ENCODE results near the gene CCDC27.

The CCDC27 gene

DNA sequence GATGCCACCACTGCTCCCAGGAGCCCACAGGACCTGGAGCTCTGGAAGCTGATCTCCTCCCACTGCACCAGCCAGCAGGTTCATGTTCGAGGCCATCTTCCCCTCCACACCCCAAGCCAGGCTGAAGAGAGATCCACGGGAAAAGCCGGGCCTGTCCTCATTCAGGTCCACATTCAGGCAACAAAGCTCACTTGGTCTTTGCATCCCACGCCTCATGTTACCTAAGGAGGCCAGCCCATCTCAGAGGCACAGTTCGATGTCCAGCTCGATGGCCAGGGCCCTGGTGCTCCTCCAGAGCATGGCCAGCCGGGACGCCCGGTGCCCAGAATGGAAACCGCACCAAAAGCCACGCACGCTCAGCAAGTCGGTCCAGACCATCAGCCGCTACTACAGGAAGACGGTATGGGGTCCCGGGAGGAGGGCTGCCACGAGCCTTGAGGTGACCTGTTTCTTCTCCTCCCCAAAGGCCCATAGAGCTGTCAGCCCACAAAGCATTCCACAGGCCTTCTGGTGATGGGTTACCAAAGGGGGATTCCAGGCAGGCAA, at the start of gene CCDC27:
TSS of gene CCDC27 (plus strand) at position 51 of the 546 bp plus-strand sequence. CDS start at position 83, 32 bp downstream.
- no peak for DNase-seq (ENCODE audit: low spot score)

DNA sequence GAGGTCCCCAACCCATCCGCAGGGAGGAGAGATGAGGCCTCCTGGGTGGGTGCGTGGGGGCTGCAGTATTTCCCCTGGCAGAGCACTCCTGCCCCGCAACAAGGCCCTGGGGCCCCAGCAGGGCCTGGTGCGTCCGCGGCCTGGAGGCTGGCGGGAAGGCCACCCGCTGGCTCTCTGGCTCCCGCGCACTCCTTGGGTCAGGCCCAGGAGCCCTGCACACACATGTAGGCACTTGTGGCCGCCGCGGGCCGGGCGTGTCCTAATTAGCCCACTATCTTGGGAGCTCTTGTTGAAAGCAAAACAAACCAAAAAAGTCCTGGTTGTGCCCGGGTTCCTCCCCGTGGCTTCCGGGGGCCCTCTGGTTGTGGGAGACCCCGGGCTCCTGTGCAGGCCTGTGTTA, 49.7 kb upstream of the CCDC27 start:
- no peak for DNase-seq (ENCODE audit: low spot score)

DNA sequence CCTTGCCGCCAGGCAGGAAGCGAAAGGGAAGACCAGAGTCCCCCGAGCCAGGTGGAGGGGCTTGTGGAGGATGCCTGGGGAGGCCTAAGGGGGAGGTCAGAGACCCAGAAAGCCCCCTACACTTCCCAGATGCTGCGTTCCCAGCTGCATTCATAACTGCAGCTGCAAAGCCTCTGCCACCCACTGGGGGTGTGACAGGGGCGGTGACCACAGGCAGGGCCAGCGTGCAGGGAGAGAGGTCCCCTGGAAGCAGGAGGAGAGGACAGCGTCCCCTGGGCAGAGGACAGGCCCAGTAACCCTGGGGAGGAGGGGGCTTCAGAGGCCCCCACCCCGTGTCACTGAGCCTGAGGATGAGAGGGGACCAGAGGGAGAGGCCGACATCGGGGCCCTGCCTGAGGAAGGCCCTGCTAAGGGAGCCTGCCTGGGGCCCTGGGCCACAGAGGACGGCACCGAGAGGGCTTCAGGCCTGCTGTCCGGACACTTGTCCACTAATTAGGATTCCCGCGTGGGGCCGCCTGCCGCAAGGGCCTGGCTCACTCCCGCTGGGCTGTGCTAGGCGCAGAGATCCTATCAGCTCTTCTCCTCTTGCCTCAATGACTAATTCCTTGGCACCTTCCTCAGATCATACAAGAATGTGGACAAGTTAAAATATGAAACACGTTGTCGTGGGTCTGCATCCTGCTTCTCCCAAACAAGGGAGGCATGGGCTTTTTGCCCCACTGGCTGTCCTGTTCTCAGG, 49.1 kb upstream of the CCDC27 start:
- no peak for DNase-seq (ENCODE audit: low spot score)

DNA sequence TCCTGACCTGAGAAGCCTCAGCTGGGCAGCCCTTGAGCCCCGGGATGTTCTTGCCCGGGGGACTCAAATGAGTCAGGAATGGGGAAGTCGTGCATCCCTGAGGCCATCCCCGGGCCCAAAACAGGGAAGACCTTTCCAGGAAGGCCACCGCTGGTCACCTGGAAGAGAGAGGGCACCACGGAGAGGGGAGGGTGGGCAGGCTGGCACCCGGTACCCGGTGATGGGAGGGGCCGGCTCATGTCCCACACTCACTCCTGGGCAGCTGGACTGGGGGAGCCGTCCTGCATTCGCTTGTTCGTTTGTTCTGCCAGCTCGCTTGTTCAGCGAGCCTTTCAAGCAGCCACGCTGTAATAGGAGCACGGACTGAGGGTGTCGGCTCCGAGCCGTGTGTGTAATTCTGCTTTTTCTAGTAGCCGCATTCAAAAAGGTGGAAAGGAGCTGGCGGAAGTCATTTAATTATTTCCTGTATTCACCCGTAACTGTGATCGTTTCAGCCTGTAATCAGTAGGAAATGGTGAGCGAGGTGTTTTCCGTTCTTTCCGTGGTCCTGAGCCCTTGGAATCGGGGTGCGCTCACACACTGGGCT, 48.4 kb upstream of the CCDC27 start:
- DNase-seq (ENCODE audit: low spot score) = no peak

DNA sequence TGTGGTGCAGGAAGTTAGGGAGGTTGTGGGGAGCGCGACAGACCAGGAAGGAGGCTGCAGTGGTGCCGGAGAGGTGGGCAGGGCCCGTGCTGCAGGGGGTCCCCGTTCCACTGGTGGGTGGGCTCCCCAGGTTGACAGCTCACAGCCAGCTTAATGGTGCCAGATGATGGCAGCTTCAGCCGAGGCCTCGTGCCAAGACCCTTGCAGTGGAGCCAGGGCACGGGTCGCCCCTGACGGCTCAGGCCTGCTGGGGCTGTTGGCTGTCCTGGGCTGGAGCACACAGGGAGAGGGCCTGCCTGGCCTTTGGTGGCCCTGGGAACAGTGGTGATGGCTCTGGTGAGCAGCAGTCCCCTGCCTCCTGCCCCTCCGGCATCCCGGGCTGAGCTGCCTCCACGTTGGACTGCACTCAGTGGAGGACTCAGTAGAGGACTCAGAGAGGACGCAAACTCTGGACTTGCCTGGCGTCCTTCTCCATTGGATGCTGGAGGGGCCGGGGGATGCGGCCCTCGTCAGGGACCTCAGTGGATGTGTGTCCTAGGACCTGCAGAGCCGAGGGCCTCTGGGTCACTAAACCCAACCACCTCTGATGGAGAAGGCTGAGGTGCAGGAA, 46.8 kb upstream of the CCDC27 start:
- DNase-seq (ENCODE audit: low spot score) = no peak

DNA sequence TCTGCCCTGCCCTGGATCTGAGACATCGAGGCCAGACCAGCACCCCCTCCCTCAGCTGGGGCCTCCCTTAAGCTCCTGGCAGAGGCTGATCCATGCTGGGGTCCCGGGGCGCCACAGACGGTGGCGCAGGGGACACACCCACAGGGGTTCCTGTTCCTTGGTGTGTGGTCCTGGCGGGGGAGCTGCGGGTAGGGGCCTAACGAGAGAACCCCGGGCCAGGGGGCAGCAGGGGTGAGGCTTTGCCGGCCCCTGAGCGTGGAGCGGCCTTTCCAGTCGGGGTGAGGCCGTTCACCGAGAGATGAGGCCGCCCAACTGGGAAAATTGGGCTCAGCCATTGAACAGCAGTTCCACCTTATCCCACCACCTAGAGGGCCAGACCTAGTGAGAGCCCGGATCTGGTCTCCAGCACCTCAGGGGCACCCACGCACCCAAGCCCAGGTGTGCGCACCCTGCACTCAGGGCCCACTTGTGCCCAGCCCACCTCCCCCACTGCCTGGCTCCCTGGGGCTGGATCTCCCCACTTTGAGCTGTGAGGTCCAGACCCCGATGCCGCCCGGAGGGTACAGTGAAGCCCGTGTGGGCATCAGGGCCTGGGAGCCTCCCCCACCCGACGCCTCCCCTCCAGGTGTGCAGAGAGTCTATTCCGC, 45.5 kb upstream of the CCDC27 start:
- DNase-seq (ENCODE audit: low spot score) = no peak

DNA sequence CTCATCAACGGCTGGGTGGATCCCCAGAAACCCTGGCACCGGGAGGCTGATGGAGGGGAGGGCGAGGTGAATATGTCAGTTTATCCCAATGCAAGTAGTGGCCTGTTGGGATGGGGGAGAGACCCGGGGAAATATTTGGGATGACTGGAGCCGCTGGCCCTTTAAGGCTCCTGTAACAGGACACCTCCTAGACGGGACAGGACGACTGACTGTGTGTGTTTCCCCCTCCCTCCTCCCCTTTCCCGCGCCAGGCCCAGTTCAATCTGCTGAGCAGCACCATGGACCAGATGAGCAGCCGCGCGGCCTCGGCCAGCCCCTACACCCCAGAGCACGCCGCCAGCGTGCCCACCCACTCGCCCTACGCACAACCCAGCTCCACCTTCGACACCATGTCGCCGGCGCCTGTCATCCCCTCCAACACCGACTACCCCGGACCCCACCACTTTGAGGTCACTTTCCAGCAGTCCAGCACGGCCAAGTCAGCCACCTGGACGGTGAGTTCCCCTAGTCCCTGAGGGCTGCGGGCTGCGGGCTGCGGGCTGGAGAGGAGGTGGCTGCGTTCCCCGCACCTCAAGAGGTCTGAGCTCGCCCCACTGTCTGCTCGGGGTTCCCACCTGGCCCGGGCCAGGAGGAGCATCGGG, 44.8 kb upstream of the CCDC27 start:
- DNase-seq (ENCODE audit: low spot score) = no peak

DNA sequence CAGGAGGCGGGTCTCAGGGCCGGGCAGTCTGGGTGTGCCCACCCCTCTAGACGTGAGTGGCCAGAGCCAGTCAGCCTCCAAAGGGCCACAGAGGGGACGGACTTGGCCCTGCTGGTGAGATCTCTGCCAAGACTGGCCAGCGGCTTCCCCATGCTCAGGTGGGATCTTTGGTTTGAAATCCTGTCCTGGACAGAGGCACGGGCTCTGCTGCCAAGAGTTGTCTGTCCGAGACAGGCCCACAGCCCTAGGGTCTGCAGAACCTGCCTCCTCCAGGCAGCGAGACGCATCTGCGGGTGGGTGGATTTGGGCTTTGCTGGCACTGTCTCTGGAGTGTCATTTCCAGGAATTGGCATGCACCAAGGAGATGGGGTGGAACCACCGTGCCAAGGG, 44.3 kb upstream of the CCDC27 start:
- no peak for DNase-seq (ENCODE audit: low spot score)

DNA sequence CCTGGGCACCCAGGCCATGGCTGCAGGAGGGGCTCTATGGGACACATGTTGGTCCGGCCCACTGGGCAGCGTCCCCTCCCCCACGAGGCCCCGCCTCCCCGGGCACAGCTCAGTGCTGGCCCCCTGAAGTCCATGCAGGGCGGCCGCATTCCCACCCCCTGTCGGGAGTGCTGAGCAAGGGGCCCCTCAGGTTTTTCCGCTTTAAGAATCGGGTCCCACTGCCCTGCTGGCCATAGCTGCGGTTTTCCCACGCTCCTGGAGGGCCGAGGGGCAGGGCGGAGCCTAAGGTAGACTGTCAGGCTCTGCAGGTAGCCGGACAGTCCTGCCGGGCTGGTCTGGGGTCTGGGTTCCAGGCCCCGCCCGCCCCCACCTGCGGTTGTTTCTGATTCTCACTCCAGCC, 43.5 kb upstream of the CCDC27 start:
- no peak for DNase-seq (ENCODE audit: low spot score)

DNA sequence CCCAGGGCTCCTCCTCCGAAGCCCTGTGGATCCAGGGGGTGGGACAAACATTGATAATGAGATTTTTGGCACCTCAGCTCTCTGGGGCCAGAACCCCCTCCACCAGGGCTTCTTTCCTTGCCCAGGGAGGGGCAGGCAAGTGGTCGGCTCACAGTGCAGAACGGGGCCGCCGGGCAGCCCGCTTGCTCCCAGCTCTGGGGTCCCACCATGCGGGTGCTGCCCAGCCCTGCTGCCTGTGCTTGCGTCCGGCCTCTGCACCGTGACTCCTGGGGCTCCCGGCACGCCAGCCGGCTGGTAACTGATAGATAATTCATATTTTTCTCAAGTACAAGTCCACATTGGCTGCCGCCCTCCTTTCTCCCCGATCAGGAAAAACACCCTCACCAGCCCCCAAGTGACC, 42.0 kb upstream of the CCDC27 start:
- DNase-seq (ENCODE audit: low spot score) = no peak

DNA sequence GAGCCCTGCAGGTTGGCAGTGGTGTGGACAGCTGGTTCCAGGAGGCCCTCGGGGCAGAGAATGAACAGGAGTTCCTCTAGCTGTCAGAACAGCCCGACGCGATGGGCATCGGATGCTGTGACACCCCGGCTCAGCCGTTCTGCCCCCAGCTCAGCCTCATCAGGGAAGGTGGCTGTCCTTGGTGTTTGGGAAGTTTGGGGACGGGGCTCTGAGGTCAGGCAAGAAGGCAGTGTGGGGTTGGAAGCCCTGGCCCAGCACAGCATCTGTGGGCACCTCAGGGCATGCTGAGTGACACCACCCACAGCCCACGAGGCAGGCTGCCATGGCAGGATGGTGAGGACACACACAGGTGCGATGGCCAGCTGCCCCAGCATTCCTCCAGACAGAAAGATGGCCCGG, 40.9 kb upstream of the CCDC27 start:
- no peak for DNase-seq (ENCODE audit: low spot score)

DNA sequence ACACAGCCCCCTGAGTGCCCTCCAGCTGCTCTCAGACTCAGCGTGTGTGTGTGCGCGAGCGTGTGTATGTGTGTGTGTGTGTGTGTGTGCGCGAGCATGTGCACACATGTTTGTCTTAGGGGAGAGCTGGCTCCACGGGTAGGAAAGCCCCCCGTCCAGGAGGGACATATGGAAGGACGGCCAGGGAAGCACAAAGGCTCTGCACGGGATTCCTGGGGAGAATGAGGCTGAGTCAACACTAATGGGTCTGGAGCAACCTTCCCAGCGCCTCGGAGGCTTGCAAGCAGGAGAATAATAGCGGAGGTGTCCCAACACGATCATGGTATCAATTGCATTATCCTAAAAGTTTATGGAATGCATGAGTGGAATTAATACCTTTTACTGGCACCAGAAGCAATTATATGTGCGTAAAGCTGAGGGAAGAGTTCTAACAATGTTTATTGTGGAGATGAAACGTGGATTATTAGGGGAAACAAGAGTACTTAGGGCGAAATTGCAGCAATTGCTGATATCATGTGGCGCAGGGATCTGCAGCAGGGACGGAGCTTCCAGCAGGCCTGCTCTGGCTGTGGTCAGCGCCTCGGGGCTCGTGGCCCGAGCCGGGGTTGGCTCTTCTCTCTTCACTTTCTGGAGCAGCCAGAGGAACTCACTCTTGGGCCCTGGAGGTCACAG, 40.3 kb upstream of the CCDC27 start:
- no peak for DNase-seq (ENCODE audit: low spot score)

DNA sequence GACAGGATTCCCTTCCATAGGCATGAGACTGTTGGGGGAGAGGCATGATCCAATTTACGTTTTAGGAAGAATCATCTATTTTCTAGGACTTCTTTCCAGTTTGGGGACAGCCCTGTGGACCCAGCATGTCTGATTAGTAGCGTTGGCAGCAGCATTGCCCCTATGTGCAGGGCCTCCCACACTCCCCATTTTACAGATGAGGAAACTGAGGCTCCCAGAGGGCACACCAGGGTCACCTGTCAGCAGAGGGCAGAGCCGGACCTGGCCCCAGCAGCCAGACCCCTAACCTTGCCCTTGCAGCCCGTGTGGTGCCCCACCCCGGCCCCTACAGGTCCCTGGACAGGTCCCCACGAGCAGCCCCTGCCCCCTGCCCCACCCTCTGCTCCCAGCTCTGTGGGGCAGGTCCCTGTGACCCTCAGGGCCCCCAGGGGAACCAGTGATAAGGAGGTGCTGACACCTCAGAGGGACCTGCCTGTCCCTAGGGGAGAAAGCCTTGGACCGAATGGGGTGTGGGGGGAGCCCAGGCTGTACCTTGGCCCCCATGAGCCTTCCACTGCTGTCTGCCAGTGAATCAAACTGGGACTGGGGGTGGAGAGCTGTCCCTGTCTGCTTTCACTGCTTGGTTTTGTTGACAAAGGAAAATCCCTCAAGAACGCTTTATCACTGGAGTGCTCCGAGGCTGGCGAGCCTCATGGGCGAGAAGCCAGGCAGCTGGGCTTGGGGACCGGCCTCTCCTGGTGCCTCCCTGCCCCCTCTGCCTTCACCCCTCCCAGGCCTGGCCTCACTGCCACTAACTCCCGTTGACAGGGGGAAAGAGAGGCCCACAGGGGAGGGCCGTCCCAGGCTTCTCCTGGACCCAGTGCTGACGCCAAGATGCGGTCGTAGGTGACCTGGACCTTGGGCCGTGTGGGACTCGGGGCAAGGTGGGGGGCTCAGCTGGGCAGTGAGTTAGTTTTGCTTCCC, 39.4 kb upstream of the CCDC27 start:
- no peak for DNase-seq (ENCODE audit: low spot score)

DNA sequence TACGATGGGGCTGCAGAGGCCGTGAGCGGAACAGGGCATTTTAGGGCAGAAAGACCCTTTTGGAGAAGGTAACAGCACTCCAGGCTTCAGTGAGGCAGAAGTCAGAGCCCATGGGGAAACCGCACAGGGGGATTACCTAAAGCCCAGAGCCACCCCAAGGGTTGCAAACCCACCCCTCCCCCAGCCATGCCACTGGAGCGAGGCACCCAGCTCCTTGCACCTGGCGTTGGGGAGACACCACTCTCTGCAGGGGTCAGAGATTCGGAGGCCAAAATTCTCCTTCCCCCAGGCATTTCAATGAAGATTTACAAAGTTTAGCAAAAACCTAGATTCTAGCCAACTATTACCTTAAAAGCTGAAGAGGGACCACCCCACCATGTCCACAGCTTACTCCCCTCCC, 38.4 kb upstream of the CCDC27 start:
- DNase-seq (ENCODE audit: low spot score) = no peak

DNA sequence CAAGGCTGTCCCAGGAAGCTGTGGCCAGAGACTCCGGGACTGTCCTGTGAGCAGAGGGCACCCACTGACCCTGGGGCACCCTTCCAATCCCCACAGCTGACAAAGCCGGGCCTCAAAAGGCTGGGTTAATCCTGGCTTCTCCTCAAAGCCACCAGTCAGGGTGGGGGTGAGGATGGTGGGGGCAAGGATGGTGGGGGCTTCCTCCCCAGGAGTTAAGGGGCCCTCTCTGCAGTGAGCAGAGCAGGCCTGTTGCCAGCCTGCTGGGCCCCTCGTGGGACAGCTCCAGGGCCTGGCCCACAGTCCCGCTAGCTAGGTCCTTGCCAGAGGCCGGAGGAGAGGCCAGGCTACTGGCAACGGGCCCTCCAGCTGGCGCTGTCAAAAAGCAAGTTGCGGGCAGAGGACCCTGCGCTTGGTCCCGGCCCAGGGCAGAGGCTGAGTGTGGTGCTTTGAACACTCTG, 37.9 kb upstream of the CCDC27 start:
- no peak for DNase-seq (ENCODE audit: low spot score)

DNA sequence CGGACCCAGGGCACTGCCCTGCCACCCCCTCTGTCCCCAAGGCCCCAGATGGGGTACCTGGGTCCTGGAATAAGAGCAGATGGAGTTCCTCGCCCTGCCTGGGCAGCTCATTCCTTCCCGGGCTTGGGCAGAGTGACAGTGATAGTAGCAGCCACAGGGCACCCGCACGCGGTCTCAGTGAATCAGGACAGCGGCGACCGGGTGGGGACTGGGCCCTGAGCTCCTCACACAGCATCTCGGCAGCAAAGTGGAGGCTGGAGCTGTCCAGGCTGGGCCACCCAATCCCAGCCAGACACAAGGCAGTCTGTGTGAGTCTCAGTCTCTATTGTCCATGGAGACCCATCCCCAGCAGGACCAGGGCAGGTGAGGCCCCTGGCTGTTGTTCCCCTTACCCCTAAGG, 37.4 kb upstream of the CCDC27 start:
- DNase-seq (ENCODE audit: low spot score) = no peak

DNA sequence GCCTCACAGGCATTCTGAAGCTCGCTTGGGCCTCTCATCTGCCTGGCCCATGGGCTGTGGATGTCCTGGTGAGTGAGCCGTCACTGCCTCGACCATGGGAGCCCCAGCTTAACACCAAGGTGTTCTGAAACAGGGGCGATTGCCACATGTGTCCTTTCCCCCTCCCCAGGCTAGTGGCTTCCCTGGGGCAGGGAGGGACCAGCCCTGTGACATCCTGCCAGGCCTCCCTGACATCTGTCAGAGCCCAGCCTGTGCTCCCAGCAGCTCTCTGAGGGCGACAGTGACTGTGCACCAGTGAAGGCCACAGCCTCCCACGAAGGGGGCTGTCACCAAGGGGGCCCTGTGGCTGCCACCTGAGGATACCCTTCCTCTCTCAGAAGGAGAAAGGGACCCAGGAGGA, 35.9 kb upstream of the CCDC27 start:
- DNase-seq (ENCODE audit: low spot score) = no peak

DNA sequence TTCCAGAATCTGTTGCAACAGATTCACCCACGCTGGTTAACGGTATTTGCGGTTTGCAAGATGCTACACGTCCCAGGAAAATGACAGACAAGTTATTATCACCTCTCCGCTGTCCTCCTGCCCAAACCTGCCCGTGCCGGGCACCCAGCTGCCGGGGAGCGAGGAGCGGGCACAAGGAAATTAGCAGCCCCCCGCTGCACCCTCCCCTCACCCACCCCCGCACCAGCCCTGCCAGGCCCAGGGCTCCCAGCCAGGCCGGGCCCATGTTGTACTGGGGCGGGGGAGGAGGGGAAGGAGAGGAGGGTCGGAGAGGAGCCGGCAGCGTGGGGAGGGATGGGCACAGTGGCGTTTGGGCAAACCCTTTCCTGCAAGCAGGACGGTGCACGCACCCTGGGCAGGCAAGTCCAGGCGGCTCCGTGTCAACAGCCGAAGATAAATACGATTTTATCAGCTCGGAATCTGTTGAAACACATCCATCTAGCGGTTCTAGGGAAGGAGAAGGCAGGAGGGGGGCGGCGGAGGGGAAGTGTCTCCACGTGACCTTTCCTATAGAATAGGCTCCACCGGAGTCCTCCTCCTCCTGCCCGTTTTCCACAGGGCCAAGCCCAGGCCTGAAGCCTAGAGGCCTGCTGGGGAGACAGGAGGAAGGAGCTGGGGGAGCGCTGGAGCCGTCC, 35.1 kb upstream of the CCDC27 start:
- no peak for DNase-seq (ENCODE audit: low spot score)

DNA sequence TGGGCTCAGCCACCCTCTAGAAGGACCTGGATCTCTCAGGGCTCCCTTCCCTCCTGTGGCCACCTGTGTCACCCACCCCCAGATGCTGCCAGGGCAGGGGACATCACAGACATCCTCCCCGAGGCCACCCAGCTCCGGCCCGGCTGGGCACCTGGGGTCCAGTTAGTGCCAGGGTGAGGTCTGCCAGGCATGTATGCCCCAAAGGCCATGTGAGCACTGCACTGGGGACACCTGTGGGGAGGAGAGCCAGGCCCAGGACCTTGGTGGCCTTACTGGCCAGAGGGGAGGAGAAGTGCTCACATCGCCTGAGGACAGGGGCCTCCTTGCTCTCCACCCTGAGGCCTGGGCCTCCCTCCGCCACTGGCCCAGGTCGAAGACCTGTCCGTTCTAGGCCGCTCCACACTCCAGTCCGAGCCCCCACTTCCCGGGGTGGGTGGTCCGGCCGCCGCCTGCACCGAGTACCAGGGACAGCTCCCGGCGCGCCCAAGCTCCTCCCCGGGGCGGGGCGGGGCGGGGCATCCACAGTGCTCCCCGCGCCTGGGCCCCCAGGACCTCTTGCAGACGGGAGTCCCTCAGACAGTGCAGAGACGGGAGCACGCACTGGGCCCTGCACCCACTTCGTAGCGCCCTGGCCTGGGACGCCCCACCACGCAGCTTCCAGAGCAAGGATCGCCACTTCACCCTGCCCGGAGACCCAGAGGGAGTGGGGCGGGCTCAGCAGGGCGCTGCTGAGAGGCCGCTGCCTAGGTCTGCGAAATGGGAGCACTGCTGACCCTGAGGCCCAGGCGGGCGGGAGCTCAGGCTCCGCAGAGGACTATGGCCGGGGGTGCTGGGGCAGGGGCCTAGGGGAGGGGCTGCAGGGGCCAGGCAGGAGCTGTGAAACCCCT, 34.3 kb upstream of the CCDC27 start:
- DNase-seq (ENCODE audit: low spot score) = no peak
